GM21786 (cell line): ENCODE results near the gene SCGB3A2.
"Not testable (repeated sequence)": the region's sequence is repeated elsewhere in the genome, so short reads cannot be mapped to it uniquely, and the experiment has no call there.

Experiments used
- ATAC-seq: cut with Tn5 transposase; IDR thresholded peaks from one replicate; pipeline ENCODE4 v1.9.1; 2021; ENCODE audit not compliant: unreplicated experiment

Gene SCGB3A2

GRCh38 chr5:147863454-147864158, 14.9 kb upstream of the SCGB3A2 start:
- ATAC-seq, result no peak

GRCh38 chr5:147869112-147869511, 9.4 kb upstream of the SCGB3A2 start:
- ATAC-seq, result no peak

GRCh38 chr5:147869892-147870291, 8.6 kb upstream of the SCGB3A2 start:
- ATAC-seq, result not testable (repeated sequence)

GRCh38 chr5:147871980-147872549, 6.4 kb upstream of the SCGB3A2 start:
- ATAC-seq, result not testable (repeated sequence)

GRCh38 chr5:147872744-147873435, 5.6 kb upstream of the SCGB3A2 start:
- not testable (repeated sequence) for ATAC-seq

- not testable (repeated sequence) for ATAC-seq
Measured at GRCh38 chr5:147874118-147874875, 4.2 kb upstream of the SCGB3A2 start.

GRCh38 chr5:147874910-147875367, 3.6 kb upstream of the SCGB3A2 start:
- ATAC-seq, result no peak

- no peak for ATAC-seq
Measured at GRCh38 chr5:147876141-147876540, 2.4 kb upstream of the SCGB3A2 start.

- no peak for ATAC-seq
Measured at GRCh38 chr5:147876626-147877025, 1.9 kb upstream of the SCGB3A2 start.

- no peak for ATAC-seq
Measured at GRCh38 chr5:147879784-147880183, 1.3 kb downstream of the SCGB3A2 start.

- ATAC-seq, result no peak
Measured at GRCh38 chr5:147880487-147880886, 2.0 kb downstream of the SCGB3A2 start.

GRCh38 chr5:147882586-147883313, 4.2 kb downstream of the SCGB3A2 start:
- ATAC-seq, result no peak

- no peak for ATAC-seq
Measured at GRCh38 chr5:147887026-147887627, 8.6 kb downstream of the SCGB3A2 start.

GRCh38 chr5:147887930-147888329, 9.4 kb downstream of the SCGB3A2 start:
- ATAC-seq, result no peak

- ATAC-seq, result no peak
Measured at GRCh38 chr5:147892696-147893296, 14.3 kb downstream of the SCGB3A2 start.

- ATAC-seq, result no peak
Measured at GRCh38 chr5:147893820-147894219, 15.3 kb downstream of the SCGB3A2 start.

GRCh38 chr5:147895864-147896263, 17.4 kb downstream of the SCGB3A2 start:
- no peak for ATAC-seq

GRCh38 chr5:147898875-147899401, 20.4 kb downstream of the SCGB3A2 start:
- ATAC-seq, result no peak

GRCh38 chr5:147901599-147902039, 23.1 kb downstream of the SCGB3A2 start:
- ATAC-seq, result no peak
